SU-DHL-6 (cell line): Measurements from ENCODE around the gene MACROH2A2.

Source experiments
- CTCF ChIP-seq: fragments of 200-600 bp; sonication (generic); IDR thresholded peaks from one replicate; pipeline ENCODE4 v1.5.1; 2017; ENCODE audit warnings: antibody characterized with exemption, mild to moderate bottlenecking, low read length, moderate library complexity; ENCODE audit not compliant: insufficient read depth, poor library complexity, severe bottlenecking
- EZH2phosphoT487 ChIP-seq: fragments of 200-600 bp; sonication (generic), shearing (Covaris generic); conservative IDR thresholded peaks from 2 replicates; pipeline ENCODE4 v1.6.1; 2018; ENCODE audit warnings: mild to moderate bottlenecking, antibody characterized with exemption, low read length, moderate library complexity, mixed read lengths

GRCh38 chr10:70041016-70041415, 11.6 kb upstream of the MACROH2A2 start:
- TF ChIP-seq CTCF, result no peak
- TF ChIP-seq EZH2phosphoT487, result no peak
